A549 (cell line): ENCODE results near the gene TRAF3IP1. TPM values are rescaled to one million over a fixed set of nuclear protein-coding genes. Genes with fewer than 3 reads are reported as not detected.

Experiments
- ATAC-seq, 2 experiments: fragments of 200-7000 bp in 1 of 2; fragments of >200 bp in 1 of 2; cut with Nextera tagmentation in 1 of 2; cut with Tn5 transposase in 1 of 2; 3 replicates each; pipeline versions ENCODE4 v1.8.0 to v1.9.1; 2018 to 2020; ENCODE audit warnings: mild to moderate bottlenecking in 1 of 2, moderate library complexity in 1 of 2
- CTCF ChIA-PET: fragments of 300-600 bp; sonication (Branson Sonifier 250); formaldehyde crosslinking; extraction: SDS; loops from one replicate; lab custom pipeline; 2021; ENCODE audit warnings: antibody characterized with exemption, inconsistent platforms; lab: Yijun Ruan, JAX
- POLR2A ChIA-PET: fragments of 350-600 bp; formaldehyde crosslinking; extraction: SDS; loops from one replicate; lab custom pipeline; 2021; ENCODE audit warnings: antibody characterized with exemption, inconsistent platforms; lab: Yijun Ruan, JAX
- DNase-seq, 2 experiments: peaks; one replicate each; pipeline versions ENCODE4 v3.0.0 to v3.0.0-alpha.2; 2011 to 2016; ENCODE audit warnings: low read depth in 1 of 2, low spot score in 1 of 2
- FAIRE-seq: peaks from 2 replicates; lab custom pipeline; 2011; peaks lifted over from hg19 to GRCh38; lab: Jason Lieb, UNC
- H3K27ac ChIP-seq, 2 experiments: fragments of >200 bp; sonication (Bioruptor Twin); formaldehyde crosslinking; 3 replicates each; pipeline ENCODE4 v1.5.1; 2016 to 2017
- H3K4me1 ChIP-seq: fragments of >200 bp; sonication (Bioruptor Twin); formaldehyde crosslinking; 3 replicates; pipeline ENCODE4 v1.6.1; 2016
- H3K4me2 ChIP-seq: fragments of >200 bp; sonication (Bioruptor Twin); formaldehyde crosslinking; 3 replicates; pipeline ENCODE4 v1.6.1; 2016
- H3K4me3 ChIP-seq: fragments of >200 bp; sonication (Bioruptor Twin); formaldehyde crosslinking; 3 replicates; pipeline ENCODE4 v1.5.1; 2016
- H3K9me3 ChIP-seq: fragments of >200 bp; sonication (Bioruptor Twin); formaldehyde crosslinking; 3 replicates; pipeline ENCODE4 v1.6.1; 2016
- ATOH8 ChIP-seq: fragments of 250-450 bp; sonication (Bioruptor Pico); IDR thresholded peaks from 2 replicates; pipeline ENCODE4 v1.5.0; 2020; ENCODE audit warnings: low read depth, mild to moderate bottlenecking, moderate library complexity
- BCL3 ChIP-seq: fragments of >200 bp; sonication (Bioruptor Twin); formaldehyde crosslinking; IDR thresholded peaks from 3 replicates; pipeline ENCODE4 v1.6.1; 2016
- CBX8 ChIP-seq: fragments of 200-600 bp; sonication (generic); IDR thresholded peaks from 2 replicates; pipeline ENCODE4 v1.6.1; 2016
- CHD2 ChIP-seq: fragments of 150-350 bp; IDR thresholded peaks from 2 replicates; pipeline ENCODE4 v1.6.1; 2014; ENCODE audit warnings: low read length; ENCODE audit not compliant: partially characterized antibody
- CTCF ChIP-seq: fragments of >200 bp; sonication (Bioruptor Twin); formaldehyde crosslinking; IDR thresholded peaks from 3 replicates; pipeline ENCODE4 v1.5.1; 2016
- E2F6 ChIP-seq: IDR thresholded peaks from 2 replicates; pipeline ENCODE4 v1.6.1; 2012; ENCODE audit warnings: low read depth, borderline replicate concordance
- EP300 ChIP-seq, 2 experiments: fragments of >200 bp; sonication (Bioruptor Twin); formaldehyde crosslinking; IDR thresholded peaks; 2 replicates in 1 of 2; 3 replicates in 1 of 2; pipeline ENCODE4 v1.6.1; 2016 to 2017
- ESRRA ChIP-seq: fragments of 150-350 bp; IDR thresholded peaks from 2 replicates; pipeline ENCODE4 v1.6.1; 2014; ENCODE audit warnings: mild to moderate bottlenecking, low read length, borderline replicate concordance
- FOSB ChIP-seq: fragments of 250-450 bp; sonication (Bioruptor Pico); IDR thresholded peaks from 2 replicates; pipeline ENCODE4 v1.5.0; 2020; ENCODE audit warnings: mild to moderate bottlenecking, moderate library complexity
- HOXB5 ChIP-seq: fragments of 250-450 bp; sonication (Bioruptor Pico); IDR thresholded peaks from 2 replicates; pipeline ENCODE4 v1.5.0; 2020; ENCODE audit warnings: mild to moderate bottlenecking, moderate library complexity
- KDM5A ChIP-seq: fragments of 200-600 bp; sonication (generic); IDR thresholded peaks from 2 replicates; pipeline ENCODE4 v1.6.1; 2016; ENCODE audit warnings: antibody characterized with exemption, mild to moderate bottlenecking
- MAX ChIP-seq: IDR thresholded peaks from 2 replicates; pipeline ENCODE4 v1.6.1; 2012
- MYC ChIP-seq: IDR thresholded peaks from 2 replicates; pipeline ENCODE4 v1.6.1; 2012; ENCODE audit warnings: mild to moderate bottlenecking, inconsistent platforms, low read length, improper control_type of control experiment, borderline replicate concordance
- NR3C1 ChIP-seq: fragments of >200 bp; sonication (Bioruptor Twin); formaldehyde crosslinking; IDR thresholded peaks from 3 replicates; pipeline ENCODE4 v1.6.1; 2017
- PHF8 ChIP-seq: fragments of 200-600 bp; sonication (generic); IDR thresholded peaks from 2 replicates; pipeline ENCODE4 v1.6.1; 2016; ENCODE audit warnings: low read depth, mild to moderate bottlenecking, antibody characterized with exemption, moderate library complexity, borderline replicate concordance
- REST ChIP-seq: fragments of 200-600 bp; sonication (generic); IDR thresholded peaks from 2 replicates; pipeline ENCODE4 v1.6.1; 2016; ENCODE audit warnings: antibody characterized with exemption, mild to moderate bottlenecking, moderate library complexity
- RNF2 ChIP-seq: fragments of 200-600 bp; sonication (generic); IDR thresholded peaks from 2 replicates; pipeline ENCODE4 v1.6.1; 2016; ENCODE audit warnings: low read depth, mild to moderate bottlenecking, antibody characterized with exemption, moderate library complexity, borderline replicate concordance
- TFCP2L1 ChIP-seq: fragments of 250-450 bp; sonication (Bioruptor Pico); IDR thresholded peaks from 2 replicates; pipeline ENCODE4 v1.5.0; 2021; ENCODE audit warnings: mild to moderate bottlenecking
- TP53 ChIP-seq: fragments of 250-450 bp; sonication (Bioruptor Pico); IDR thresholded peaks from 2 replicates; pipeline ENCODE4 v1.5.0; 2021; ENCODE audit warnings: mild to moderate bottlenecking, moderate library complexity
- WGBS: methylation state at CpG from one replicate; pipeline ENCODE4 v1.1.6; 2017; ENCODE audit errors: missing lambda C conversion rate; 5-methylcytosine and 5-hydroxymethylcytosine counted together
- polyA plus RNA-seq, 4 experiments: library from polyadenylated mRNA; depleted of rRNA in 3 of 4; stranded (reverse); fragments of >200 nt; fragmentation: RNase III in 1 of 4; extraction: RNeasy Plus Mini Kit Qiagen cat#74134 plus additional on column Dnase treatment in 1 of 4; gene quantifications; 2 replicates in 3 of 4; 3 replicates in 1 of 4; pipeline ENCODE4 v1.2.3, GENCODE V29; 2011 to 2017

The TRAF3IP1 gene
- polyA plus RNA-seq, 2 of the 4 experiments (the other 2 are of a cell fraction): 10.6 to 19.2 TPM

GRCh38 chr2:238286987-238287736 lies 33.2 kb upstream of the TRAF3IP1 start:
- DNase-seq (no peak), ATAC-seq (no peak), FAIRE-seq (no peak)
- Histone ChIP-seq H3K4me2 (peak overlapping the region; percentile 92), H3K4me3 (peak overlapping the region; percentile 67), H3K27ac (peak overlapping the region; percentile 90 to 95), H3K4me1 (peaks cover 73% of the 10 kb centered on the region), H3K9me3 (no peaks in the 10 kb centered on the region)
- POLR2A ChIA-PET: interaction anchor here (0.7 to 1.5 kb wide), 3 partner anchors 16 to 47 kb away, joined by 3 to 4 read pairs (median 3); no protein-coding TSS in a partner anchor
- CTCF ChIA-PET: interaction anchor here (0.6 to 22.7 kb wide), 7 partner anchors 8 to 143 kb away, joined by 3 to 351 read pairs (median 4); no protein-coding TSS in a partner anchor
- TF ChIP-seq TFCP2L1 (CRISPR knock-in tag) (peak; percentile 13; the same call in 1 of the 2 replicates), HOXB5 (CRISPR knock-in tag) (peak; percentile 50), RNF2 (no peak), ESRRA (0 out of 2 replicates have a peak, but pooled peaks have one; percentile 23), FOSB (0 out of 2 replicates have a peak, but pooled peaks have one; percentile 37), BCL3 (no peak), ATOH8 (CRISPR knock-in tag) (no peak), EP300 (IDR thresholded peaks at IDR 0.05) (no peak), TP53 (peak; percentile 35; the same call in 1 of the 2 replicates), E2F6 (no peak), REST (no peak), CTCF (no peak), PHF8 (no peak), CHD2 (no peak), CBX8 (no peak), MAX (no peak), MYC (no peak), NR3C1 (no peak), KDM5A (no peak)
- 20% methylated on average over 8 of the region's 11 CpGs for WGBS
